Kidney epithelial cell (primary cell): ENCODE data around the gene SCO2. TPM values are rescaled to one million over a fixed set of nuclear protein-coding genes. Genes with fewer than 3 reads are reported as not detected.

Experiments used
- DNase-seq: peaks from one replicate; pipeline ENCODE4 v3.0.0-alpha.2; 2010; ENCODE audit warnings: low read depth
- H3K27me3 ChIP-seq: 2 replicates; pipeline ENCODE4 v1.6.0; 2011; ENCODE audit warnings: low read length; ENCODE audit not compliant: control insufficient read depth, insufficient read depth
- H3K36me3 ChIP-seq: 2 replicates; pipeline ENCODE4 v1.5.1; 2011; ENCODE audit warnings: low read length; ENCODE audit not compliant: control insufficient read depth, insufficient read depth
- H3K4me3 ChIP-seq: 2 replicates; pipeline ENCODE4 v1.5.1; 2011; ENCODE audit warnings: low read depth, mild to moderate bottlenecking, control low read depth, low read length
- total RNA-seq: library from RNA; depleted of rRNA; stranded (reverse); fragments of >200 nt; gene quantifications from 2 replicates; pipeline ENCODE4 v1.2.3, GENCODE V29; 2015
- TF ChIP-seq, protein P1 (sequence below): IDR thresholded peaks from 2 replicates; pipeline ENCODE4 v1.5.1; 2011; ENCODE audit warnings: mild to moderate bottlenecking, moderate library complexity, low read length, control low read depth, inconsistent platforms; ENCODE audit not compliant: insufficient read depth, poor library complexity, severe bottlenecking

SCO2 gene
- total RNA-seq, 1 donor from 2014 or later = 5.7 TPM

DNA sequence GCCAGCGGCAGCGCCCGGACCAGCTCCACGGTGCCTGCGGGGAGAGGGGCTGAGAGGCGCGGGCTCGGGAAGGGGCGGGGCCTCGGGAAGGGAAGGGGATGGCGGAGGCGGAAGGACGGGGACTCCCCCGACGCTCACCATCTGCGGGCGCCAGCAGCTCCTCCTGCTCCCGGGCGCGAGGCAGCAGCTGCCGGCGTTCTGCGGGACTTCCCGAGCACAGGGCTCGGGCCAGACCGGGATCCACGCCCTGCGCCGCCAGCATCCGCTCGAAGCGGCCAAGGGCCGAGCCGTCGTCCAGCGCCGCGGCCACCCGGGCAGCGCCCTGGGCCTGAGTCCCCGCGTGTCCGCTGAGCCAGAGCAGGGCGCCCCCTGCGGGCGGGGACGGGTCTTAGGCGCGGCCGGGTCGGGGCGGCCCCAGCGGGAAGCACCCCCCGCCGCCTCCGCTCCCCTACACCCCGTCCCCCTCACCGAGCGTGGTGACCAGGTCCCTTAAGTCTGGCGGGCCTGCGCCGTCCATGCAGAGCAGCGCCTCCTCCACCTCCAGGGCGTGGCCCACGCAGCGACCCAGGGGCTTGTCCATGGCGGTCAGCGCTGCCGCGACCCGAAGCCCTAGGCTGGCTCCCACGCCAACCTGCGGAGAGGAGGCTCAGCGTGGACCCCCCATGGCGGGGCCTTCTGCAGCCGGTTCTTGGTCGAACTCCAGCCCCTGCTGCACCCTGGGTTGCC, 873 bp upstream of the SCO2 start:
- peaks cover 10% of the 10 kb centered on the region for H3K27me3 ChIP-seq
- TF ChIP-seq, protein P1, sequence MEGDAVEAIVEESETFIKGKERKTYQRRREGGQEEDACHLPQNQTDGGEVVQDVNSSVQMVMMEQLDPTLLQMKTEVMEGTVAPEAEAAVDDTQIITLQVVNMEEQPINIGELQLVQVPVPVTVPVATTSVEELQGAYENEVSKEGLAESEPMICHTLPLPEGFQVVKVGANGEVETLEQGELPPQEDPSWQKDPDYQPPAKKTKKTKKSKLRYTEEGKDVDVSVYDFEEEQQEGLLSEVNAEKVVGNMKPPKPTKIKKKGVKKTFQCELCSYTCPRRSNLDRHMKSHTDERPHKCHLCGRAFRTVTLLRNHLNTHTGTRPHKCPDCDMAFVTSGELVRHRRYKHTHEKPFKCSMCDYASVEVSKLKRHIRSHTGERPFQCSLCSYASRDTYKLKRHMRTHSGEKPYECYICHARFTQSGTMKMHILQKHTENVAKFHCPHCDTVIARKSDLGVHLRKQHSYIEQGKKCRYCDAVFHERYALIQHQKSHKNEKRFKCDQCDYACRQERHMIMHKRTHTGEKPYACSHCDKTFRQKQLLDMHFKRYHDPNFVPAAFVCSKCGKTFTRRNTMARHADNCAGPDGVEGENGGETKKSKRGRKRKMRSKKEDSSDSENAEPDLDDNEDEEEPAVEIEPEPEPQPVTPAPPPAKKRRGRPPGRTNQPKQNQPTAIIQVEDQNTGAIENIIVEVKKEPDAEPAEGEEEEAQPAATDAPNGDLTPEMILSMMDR = no peak
- DNase-seq = no peak
- peak overlapping the region; percentile 53 for H3K4me3 ChIP-seq
- peaks cover 4% of the 10 kb centered on the region for H3K36me3 ChIP-seq

- no peak for DNase-seq
- peaks cover 4% of the 10 kb centered on the region for H3K36me3 ChIP-seq
- TF ChIP-seq, protein P1 = no peak
Observed at GRCh38 chr22:50525858-50526107, 385 bp upstream of the SCO2 start.

GRCh38 chr22:50524676-50525103, 708 bp downstream of the SCO2 start:
- no peak for DNase-seq
- TF ChIP-seq, protein P1 = no peak
- Histone ChIP-seq H3K36me3 (peaks cover 4% of the 10 kb centered on the region), H3K27me3 (no peaks in the 10 kb centered on the region), H3K4me3 (peak overlapping the region; percentile 53)

More at GRCh38 chr22:50525858-50526107, 385 bp upstream of the SCO2 start:
- Histone ChIP-seq H3K27me3 (peaks cover 7% of the 10 kb centered on the region), H3K4me3 (peak overlapping the region; percentile 53)

DNA sequence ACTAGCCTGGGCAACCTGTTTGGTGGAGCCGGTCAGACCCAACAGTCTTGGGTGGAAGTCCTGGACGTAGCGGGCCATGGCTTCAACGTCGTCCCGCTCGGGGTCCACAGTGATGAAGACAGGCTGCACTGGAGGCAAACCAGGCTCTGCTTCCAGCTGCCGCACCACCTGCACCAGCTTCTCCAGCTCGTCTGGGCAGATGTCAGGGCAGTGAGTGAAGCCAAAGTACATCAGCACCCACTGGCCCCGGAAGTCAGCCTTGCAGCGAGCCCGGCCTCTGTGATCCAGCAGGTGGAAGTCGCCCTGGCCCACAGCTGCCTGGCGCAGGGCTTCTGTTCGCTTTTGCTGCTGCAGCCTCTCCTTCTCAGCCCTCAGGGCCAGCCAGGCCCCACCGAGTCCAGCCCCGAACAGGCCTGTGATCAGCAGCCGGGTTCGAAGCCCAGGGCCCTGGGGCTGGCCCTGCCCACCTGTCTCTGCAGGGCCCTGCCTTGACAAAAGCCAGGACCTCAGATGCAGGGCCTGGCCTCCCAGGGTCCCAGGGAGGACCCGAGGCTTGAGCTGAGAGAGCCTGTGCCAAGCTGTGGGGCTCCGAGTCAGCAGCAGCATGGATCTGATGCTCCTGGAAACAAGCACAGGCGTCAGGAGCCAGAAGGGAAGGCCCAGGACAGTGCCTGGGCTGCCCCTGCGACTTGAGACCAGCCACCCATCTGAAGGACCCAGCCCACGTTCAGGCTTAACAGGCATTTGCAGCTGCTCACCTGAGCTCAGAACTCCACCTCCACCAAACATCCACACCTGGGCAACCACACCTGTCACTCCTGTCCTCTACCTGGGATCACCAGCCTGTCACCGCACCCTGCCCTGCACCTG, 1.4 kb downstream of the SCO2 start:
- DNase-seq = no peak
- no peaks in the 10 kb centered on the region for H3K27me3 ChIP-seq
- TF ChIP-seq, protein P1 = no peak
- peaks cover 4% of the 10 kb centered on the region for H3K36me3 ChIP-seq
- peak overlapping the region; percentile 53 for H3K4me3 ChIP-seq

- TF ChIP-seq, protein P1 = no peak
- Histone ChIP-seq H3K4me3 (no peak overlapping the region), H3K27me3 (no peaks in the 10 kb centered on the region), H3K36me3 (peaks cover 4% of the 10 kb centered on the region)
- no peak for DNase-seq
Observed at GRCh38 chr22:50523458-50523805, 2.0 kb downstream of the SCO2 start.
